K562 (cell line): ENCODE measurements around the gene PLEKHA8. TPM values are rescaled to one million over a fixed set of nuclear protein-coding genes. Genes with fewer than 3 reads are reported as not detected.

ENCODE experiments used
- CHD7 ChIP-seq: fragments of 200-600 bp; sonication (generic); IDR thresholded peaks from one replicate; pipeline ENCODE4 v1.6.1; 2012; ENCODE audit warnings: mild to moderate bottlenecking, low read depth, low read length, inconsistent platforms
- ERF ChIP-seq: fragments of 450-650 bp; formaldehyde crosslinking; IDR thresholded peaks from 2 replicates; pipeline ENCODE4 v1.4.0; 2020; ENCODE audit warnings: mild to moderate bottlenecking, mixed read lengths
- MAFG ChIP-seq: fragments of 450-650 bp; conservative IDR thresholded peaks from 2 replicates; pipeline ENCODE4 v1.6.1; 2016; ENCODE audit warnings: missing genetic modification characterization, missing compliant biosample characterization
- NCOA1 ChIP-seq: fragments of 450-650 bp; IDR thresholded peaks from 2 replicates; pipeline ENCODE4 v1.6.1; 2016; ENCODE audit warnings: low read depth
- ZNF121 ChIP-seq: sonication (generic); formaldehyde crosslinking; conservative IDR thresholded peaks from 2 replicates; pipeline ENCODE4 v1.8.0; 2022; ENCODE audit warnings: missing genetic modification reagents
- polyA plus RNA-seq, 8 experiments: library from polyadenylated mRNA; depleted of rRNA in 4 of 8; stranded (reverse) in 5 of 8; unstranded in 3 of 8; fragments of >200 nt; fragmentation: Nextera tagmentation in 2 of 8; fragmentation: Illumina TruSeq in 1 of 8; extraction: Ambion mirVana in 2 of 8; extraction: Trizol in 1 of 8; gene quantifications; 2 replicates each; pipeline versions ENCODE4 v1.2.1 to v1.2.3, GENCODE V29; 2011 to 2014; ENCODE audit warnings: inconsistent platforms in 1 of 8, missing spikeins in 1 of 8
- total RNA-seq, 7 experiments: library from RNA; depleted of rRNA in 6 of 7; stranded (reverse); fragments of >200 nt in 6 of 7; fragmentation: Illumina TruSeq in 2 of 7; extraction: Trizol in 2 of 7; gene quantifications; 2 replicates each; pipeline versions ENCODE4 v1.2.1 to v1.2.3, GENCODE V29; 2011 to 2021; ENCODE audit warnings: low replicate concordance in 1 of 7
- TF ChIP-seq, protein P1 (sequence below): IDR thresholded peaks from 2 replicates; pipeline ENCODE4 v1.6.1; 2011; ENCODE audit not compliant: insufficient read length; ENCODE audit errors: extremely low read depth

The PLEKHA8 gene
- total and polyA plus RNA-seq, 9 of the 15 experiments (the other 6 are each of a cell fraction or from before 2014, with no cell fraction given) = 3.2 to 16.3 (median 11.8) TPM

DNA sequence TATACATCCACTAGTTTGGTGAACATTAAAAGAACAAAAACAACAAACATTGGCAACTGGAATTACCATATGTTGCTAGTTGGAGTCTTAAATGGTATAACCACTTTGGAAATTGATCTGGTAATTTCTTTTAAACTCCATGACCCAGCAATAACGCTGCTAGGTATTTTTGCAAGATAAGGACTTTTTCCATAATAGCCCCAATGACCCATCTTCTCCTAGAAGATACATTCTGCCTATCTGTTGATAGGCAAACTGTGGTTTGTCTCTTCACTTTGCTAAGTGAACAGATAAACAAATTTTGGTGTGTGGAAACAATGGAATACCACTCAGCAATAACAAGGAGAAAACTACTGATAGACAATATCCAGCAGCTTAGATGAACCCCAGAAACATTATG lies 75.9 kb downstream of the PLEKHA8 start (continued):
- TF ChIP-seq CHD7 = no peak
- TF ChIP-seq ERF (CRISPR knock-in tag) = no peak
- TF ChIP-seq ZNF121 = no peak
- TF ChIP-seq MAFG = peak; percentile 78
- TF ChIP-seq, protein P1, sequence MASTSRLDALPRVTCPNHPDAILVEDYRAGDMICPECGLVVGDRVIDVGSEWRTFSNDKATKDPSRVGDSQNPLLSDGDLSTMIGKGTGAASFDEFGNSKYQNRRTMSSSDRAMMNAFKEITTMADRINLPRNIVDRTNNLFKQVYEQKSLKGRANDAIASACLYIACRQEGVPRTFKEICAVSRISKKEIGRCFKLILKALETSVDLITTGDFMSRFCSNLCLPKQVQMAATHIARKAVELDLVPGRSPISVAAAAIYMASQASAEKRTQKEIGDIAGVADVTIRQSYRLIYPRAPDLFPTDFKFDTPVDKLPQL = no peak
- TF ChIP-seq NCOA1 = no peak
